Activated CD4-positive, alpha-beta T cell treated with anti-CD3 and anti-CD28 coated beads for 36 hours (primary cell): ENCODE results near the gene PYGM. TPM values are rescaled to one million over a fixed set of nuclear protein-coding genes. Genes with fewer than 3 reads are reported as not detected.

Source experiments
- ATAC-seq: fragments of 200-7000 bp; cut with Tn5 transposase; one replicate; pipeline ENCODE4 v1.10.0; 2021; ENCODE audit warnings: mild to moderate bottlenecking, moderate library complexity
- CTCF ChIA-PET: fragments of 350-600 bp; sonication (Branson Sonifier 250); formaldehyde crosslinking; loops from one replicate; lab custom pipeline; 2021; ENCODE audit warnings: antibody characterized with exemption; lab: Charles Lee
- POLR2A ChIA-PET: fragments of 350-600 bp; sonication (Branson Sonifier 250); formaldehyde crosslinking; loops from one replicate; lab custom pipeline; 2021; ENCODE audit warnings: antibody characterized with exemption, inconsistent platforms; lab: Charles Lee
- DNase-seq: peaks from one replicate; pipeline ENCODE4 v3.0.0-alpha.2; 2020
- H3K27ac Mint-ChIP-seq: one replicate; pipeline ENCODE4 v1.8.0; 2021; ENCODE audit warnings: mixed read lengths
- H3K27me3 Mint-ChIP-seq: one replicate; pipeline ENCODE4 v1.8.0; 2021; ENCODE audit warnings: mixed read lengths
- H3K36me3 Mint-ChIP-seq: one replicate; pipeline ENCODE4 v1.8.0; 2021; ENCODE audit warnings: low read depth, mixed read lengths
- H3K4me1 Mint-ChIP-seq: one replicate; pipeline ENCODE4 v1.8.0; 2021; ENCODE audit warnings: mixed read lengths
- H3K4me3 Mint-ChIP-seq: one replicate; pipeline ENCODE4 v1.8.0; 2021; ENCODE audit warnings: mild to moderate bottlenecking, moderate library complexity, mixed read lengths
- H3K9me3 Mint-ChIP-seq: one replicate; pipeline ENCODE4 v1.8.0; 2021; ENCODE audit warnings: low read depth, mixed read lengths
- intact Hi-C, 2 experiments: fragments of 100-400 bp; cut with DNase I in 1 of 2; cut with micrococcal nuclease in 1 of 2; formaldehyde crosslinking; loops; one replicate each; pipeline versions ENCODE4 v1.14.2 to v1.15.1; 2022 to 2024; cut with DNase I, micrococcal nuclease
- total RNA-seq, 2 experiments: library from RNA; stranded (reverse); gene quantifications; one replicate each; pipeline ENCODE4 v1.2.3, GENCODE V29; 2021

The PYGM gene
- total RNA-seq, 2 experiments from 2014 or later = 0.87 to 1.5 TPM

DNA sequence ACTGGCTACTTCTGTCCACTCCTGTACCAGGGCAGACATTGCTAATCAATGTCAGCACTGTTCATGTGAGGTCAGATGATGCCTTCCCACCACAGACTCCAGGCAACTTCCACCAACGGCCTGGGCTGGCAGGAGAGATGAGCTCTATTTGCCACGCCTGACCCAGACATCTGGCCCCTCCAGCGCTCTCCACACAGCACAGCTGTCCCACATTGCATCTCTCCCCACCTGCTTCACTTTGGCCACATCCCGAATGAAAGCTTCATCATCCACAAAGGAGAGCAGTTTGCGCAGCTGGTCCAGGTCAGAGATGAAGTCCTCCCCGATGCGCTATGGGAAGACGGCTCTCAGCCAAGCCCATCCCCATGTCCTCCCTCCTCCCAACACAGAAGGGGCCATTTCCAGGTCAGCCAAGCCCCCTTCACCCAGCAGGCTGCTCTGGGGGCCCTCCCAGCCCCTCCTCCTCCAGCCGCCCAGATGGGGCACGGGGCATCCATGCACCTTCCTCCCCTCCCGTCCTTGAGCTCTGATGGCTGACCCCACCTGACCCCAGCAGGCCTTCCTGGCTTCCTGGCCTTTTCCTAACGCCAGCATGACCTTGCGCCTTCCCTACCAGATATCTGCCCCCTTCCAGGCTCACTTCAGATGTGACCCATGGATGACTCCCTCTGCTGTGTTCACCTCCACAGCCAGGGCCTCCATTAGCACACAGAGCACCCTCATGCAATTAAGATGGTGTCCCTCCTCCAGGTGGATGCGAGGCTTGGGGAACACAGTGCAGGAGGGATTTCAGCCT is 7.4 kb downstream of the PYGM start:
- ChIA-PET POLR2A (no interaction called here), CTCF (interaction anchor here (0.7 kb wide), 1 partner anchor 187 kb away, joined by 3 read pairs; no protein-coding TSS in a partner anchor)
- peaks cover 9% of the 10 kb centered on the region for H3K36me3 Mint-ChIP-seq
- H3K4me1 Mint-ChIP-seq = peaks cover 7% of the 10 kb centered on the region
- H3K27me3 Mint-ChIP-seq = no peaks in the 10 kb centered on the region
- ATAC-seq = no peak
- intact Hi-C loops = no loop called here
- H3K9me3 Mint-ChIP-seq = no peaks in the 10 kb centered on the region
- no peak overlapping the region for H3K4me3 Mint-ChIP-seq
- H3K27ac Mint-ChIP-seq = no peak overlapping the region
- no peak for DNase-seq

DNA sequence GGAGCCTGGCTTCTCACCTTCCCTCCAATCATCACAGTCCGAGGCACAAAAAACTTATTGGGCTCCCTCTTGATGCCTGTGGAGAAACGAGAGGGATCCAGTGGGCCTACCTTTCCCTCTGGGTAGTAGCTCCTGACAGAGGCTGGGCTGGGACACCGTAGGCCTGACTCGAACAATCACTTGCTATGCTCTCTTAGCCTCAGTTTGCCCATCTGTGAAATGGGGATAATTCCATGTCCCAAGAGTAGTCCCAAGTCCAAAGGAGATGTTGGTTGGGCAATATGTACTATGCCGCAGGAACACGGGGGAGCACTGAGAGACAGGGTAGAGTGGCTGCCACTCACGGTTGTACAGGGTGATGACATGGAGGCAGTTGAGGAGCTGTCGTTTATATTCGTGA is 8.2 kb downstream of the PYGM start:
- intact Hi-C loops = no loop called here
- Mint-ChIP-seq H3K4me1 (peaks cover 7% of the 10 kb centered on the region), H3K36me3 (peaks cover 9% of the 10 kb centered on the region), H3K27ac (no peak overlapping the region), H3K27me3 (no peaks in the 10 kb centered on the region), H3K4me3 (no peak overlapping the region), H3K9me3 (no peaks in the 10 kb centered on the region)
- ATAC-seq (no peak), DNase-seq (no peak)
- ChIA-PET POLR2A (no interaction called here), CTCF (interaction anchor here (0.7 to 1.5 kb wide), 3 partner anchors 9 to 186 kb away, joined by 3 to 5 read pairs (median 5); no protein-coding TSS in a partner anchor)

GRCh38 chr11:64751136-64751535 is 8.6 kb downstream of the PYGM start:
- POLR2A ChIA-PET = no interaction called here
- no peak overlapping the region for H3K4me3 Mint-ChIP-seq
- H3K27ac Mint-ChIP-seq = no peak overlapping the region
- H3K4me1 Mint-ChIP-seq = peaks cover 7% of the 10 kb centered on the region
- ATAC-seq = no peak
- intact Hi-C loops = no loop called here
- H3K27me3 Mint-ChIP-seq = no peaks in the 10 kb centered on the region
- H3K36me3 Mint-ChIP-seq = peaks cover 9% of the 10 kb centered on the region
- CTCF ChIA-PET = interaction anchor here (1.1 to 1.5 kb wide), 3 partner anchors 10 to 24 kb away, joined by 5 to 6 read pairs (median 5); no protein-coding TSS in a partner anchor
- DNase-seq = no peak
- no peaks in the 10 kb centered on the region for H3K9me3 Mint-ChIP-seq

GRCh38 chr11:64750361-64751054 is 9.3 kb downstream of the PYGM start:
- no peaks in the 10 kb centered on the region for H3K9me3 Mint-ChIP-seq
- ATAC-seq (no peak), DNase-seq (no peak)
- no peak overlapping the region for H3K4me3 Mint-ChIP-seq
- H3K27ac Mint-ChIP-seq = peak overlapping the region; percentile 29
- ChIA-PET CTCF (interaction anchor here (1.1 to 1.5 kb wide), 3 partner anchors 10 to 24 kb away, joined by 5 to 6 read pairs (median 5); no protein-coding TSS in a partner anchor), POLR2A (no interaction called here)
- peaks cover 9% of the 10 kb centered on the region for H3K4me1 Mint-ChIP-seq
- intact Hi-C loops = no loop called here
- no peaks in the 10 kb centered on the region for H3K27me3 Mint-ChIP-seq
- peaks cover 9% of the 10 kb centered on the region for H3K36me3 Mint-ChIP-seq

- Mint-ChIP-seq H3K4me3 (no peak overlapping the region), H3K27ac (no peak overlapping the region), H3K27me3 (peaks cover 5% of the 10 kb centered on the region), H3K9me3 (no peaks in the 10 kb centered on the region), H3K4me1 (peaks cover 21% of the 10 kb centered on the region), H3K36me3 (peaks cover 9% of the 10 kb centered on the region)
- DNase-seq = no peak
- no peak for ATAC-seq
- POLR2A ChIA-PET = interaction anchor here (0.6 to 1.7 kb wide), 5 partner anchors 13 to 549 kb away, joined by 4 to 12 read pairs (median 7); no protein-coding TSS in a partner anchor
- intact Hi-C loops = no loop called here
- CTCF ChIA-PET = interaction anchor here (0.6 to 1.1 kb wide), 5 partner anchors 17 to 369 kb away, joined by 3 read pairs; partner anchors contain the start of gene ZNHIT2
Measured at GRCh38 chr11:64747961-64748665, 11.7 kb downstream of the PYGM start.

DNA sequence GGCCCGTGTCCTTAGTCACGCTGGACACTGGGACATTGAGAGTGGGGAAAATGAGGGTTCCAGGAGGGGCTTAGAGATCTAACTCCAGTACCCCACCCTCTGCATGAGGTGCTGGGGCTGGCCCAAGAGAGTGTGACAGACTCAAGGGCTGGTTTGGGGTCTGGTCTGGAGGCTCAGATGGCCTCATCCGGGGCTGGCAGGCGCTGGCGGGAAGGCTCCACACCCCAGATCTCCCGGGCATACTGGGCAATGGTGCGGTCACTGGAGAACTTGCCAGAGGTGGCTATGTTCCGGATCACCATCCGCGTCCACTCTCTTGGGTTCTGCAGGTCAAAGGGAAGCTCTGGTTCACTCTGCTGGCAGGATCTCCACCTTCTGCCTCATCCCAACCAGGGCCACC is 13.3 kb downstream of the PYGM start:
- DNase-seq (no peak), ATAC-seq (no peak)
- CTCF ChIA-PET = interaction anchor here (0.6 to 1.0 kb wide), 4 partner anchors 9 to 23 kb away, joined by 4 to 5 read pairs (median 4); no protein-coding TSS in a partner anchor
- Mint-ChIP-seq H3K9me3 (no peaks in the 10 kb centered on the region), H3K36me3 (peaks cover 4% of the 10 kb centered on the region), H3K4me3 (no peak overlapping the region), H3K27me3 (peaks cover 5% of the 10 kb centered on the region), H3K27ac (no peak overlapping the region), H3K4me1 (peaks cover 28% of the 10 kb centered on the region)
- POLR2A ChIA-PET = interaction anchor here (0.7 to 1.7 kb wide), 5 partner anchors 14 to 33 kb away, joined by 3 to 12 read pairs (median 4); no protein-coding TSS in a partner anchor
- intact Hi-C loops = no loop called here

GRCh38 chr11:64745521-64746328 is 14.0 kb downstream of the PYGM start:
- ChIA-PET CTCF (interaction anchor here (0.6 to 2.6 kb wide), 7 partner anchors 9 to 269 kb away, joined by 3 to 10 read pairs (median 4); no protein-coding TSS in a partner anchor), POLR2A (interaction anchor here (1.2 kb wide), 1 partner anchor 18 kb away, joined by 3 read pairs; no protein-coding TSS in a partner anchor)
- H3K36me3 Mint-ChIP-seq = no peaks in the 10 kb centered on the region
- no peaks in the 10 kb centered on the region for H3K9me3 Mint-ChIP-seq
- H3K4me3 Mint-ChIP-seq = peak overlapping the region; percentile 77
- intact Hi-C loops = loop anchor here (2.0 kb wide), 2 partner anchors 17 to 65 kb away; partner anchors contain the start of gene MEN1 (in 1 of the 2)
- DNase-seq (peak; percentile 69), ATAC-seq (peak; percentile 18)
- peaks cover 28% of the 10 kb centered on the region for H3K4me1 Mint-ChIP-seq
- peak overlapping the region; percentile 65 for H3K27ac Mint-ChIP-seq
- peaks cover 5% of the 10 kb centered on the region for H3K27me3 Mint-ChIP-seq

DNA sequence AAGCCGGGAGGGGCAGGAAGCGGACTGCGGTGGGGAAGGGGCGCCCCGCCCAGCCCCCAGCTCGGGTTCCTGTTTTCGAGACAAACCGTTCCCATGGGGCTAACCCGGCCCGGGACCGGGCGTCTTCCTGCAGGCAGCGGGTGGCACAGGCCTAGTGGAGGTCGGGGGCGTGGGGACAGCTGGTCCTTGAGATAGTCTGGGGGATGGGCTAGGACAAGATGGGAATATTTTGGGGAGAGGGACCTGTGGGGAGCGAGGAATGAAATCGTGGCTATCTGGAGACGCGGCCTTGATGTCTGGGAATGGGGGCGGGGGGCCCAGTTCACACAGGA is 14.6 kb downstream of the PYGM start:
- Mint-ChIP-seq H3K36me3 (no peaks in the 10 kb centered on the region), H3K4me1 (peaks cover 25% of the 10 kb centered on the region), H3K27me3 (peaks cover 5% of the 10 kb centered on the region), H3K27ac (peak overlapping the region; percentile 65), H3K9me3 (no peaks in the 10 kb centered on the region), H3K4me3 (peak overlapping the region; percentile 77)
- DNase-seq (peak; percentile 73), ATAC-seq (peak; percentile 8)
- intact Hi-C loops = loop anchor here (2.0 kb wide), 2 partner anchors 18 to 66 kb away; partner anchors contain the start of gene MEN1 (in 1 of the 2)
- ChIA-PET CTCF (interaction anchor here (0.6 to 2.6 kb wide), 7 partner anchors 16 to 270 kb away, joined by 3 to 12 read pairs (median 6); no protein-coding TSS in a partner anchor), POLR2A (interaction anchor here (1.2 kb wide), 1 partner anchor 18 kb away, joined by 3 read pairs; no protein-coding TSS in a partner anchor)

DNA sequence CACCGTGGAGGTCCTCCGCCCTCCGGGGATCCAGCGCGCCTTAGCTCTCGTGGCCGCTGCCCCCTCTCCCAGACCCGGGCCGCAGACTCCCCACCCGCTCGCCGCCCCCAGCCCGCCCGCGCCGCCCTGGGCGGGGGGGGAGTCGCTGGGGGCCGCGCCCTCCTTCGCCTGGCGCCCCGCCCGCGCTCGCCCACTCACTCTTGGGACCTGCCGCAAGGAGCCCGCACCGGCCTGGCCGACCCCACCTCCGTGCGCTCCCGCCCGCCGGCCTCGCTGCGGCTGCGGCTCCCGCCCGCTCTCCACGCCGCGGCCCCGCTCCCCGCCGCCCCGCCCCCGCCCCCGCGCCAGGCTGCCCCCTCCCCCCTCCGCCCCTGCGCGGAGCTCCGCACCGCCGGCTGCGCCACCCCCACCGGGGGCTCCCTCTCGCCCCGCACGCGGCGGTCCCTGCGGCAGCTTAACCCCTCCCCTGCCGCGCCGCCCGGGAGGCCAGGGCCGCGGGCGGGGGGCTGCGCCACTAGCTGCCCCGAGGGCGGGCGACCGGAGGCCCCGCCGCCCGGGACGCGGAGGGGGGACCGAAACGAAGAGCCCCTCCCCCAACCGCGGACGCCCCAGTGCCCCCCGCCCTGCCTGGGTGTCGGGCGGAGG is 15.1 kb downstream of the PYGM start:
- H3K27ac Mint-ChIP-seq = no peak overlapping the region
- CTCF ChIA-PET = interaction anchor here (0.9 to 2.6 kb wide), 10 partner anchors 12 to 331 kb away, joined by 3 to 12 read pairs (median 4); no protein-coding TSS in a partner anchor
- POLR2A ChIA-PET = interaction anchor here (1.2 kb wide), 2 partner anchors 16 to 19 kb away, joined by 3 read pairs; no protein-coding TSS in a partner anchor
- DNase-seq = peak; percentile 40
- no peak for ATAC-seq
- peak overlapping the region; percentile 73 for H3K4me3 Mint-ChIP-seq
- intact Hi-C loops = loop anchor here (2.0 kb wide), 2 partner anchors 18 to 66 kb away; partner anchors contain the start of gene MEN1 (in 1 of the 2)
- H3K36me3 Mint-ChIP-seq = no peaks in the 10 kb centered on the region
- peaks cover 5% of the 10 kb centered on the region for H3K27me3 Mint-ChIP-seq
- no peaks in the 10 kb centered on the region for H3K9me3 Mint-ChIP-seq
- peaks cover 25% of the 10 kb centered on the region for H3K4me1 Mint-ChIP-seq
